NCI-H128 (cell line): ENCODE data around the gene VWA3A.
"Not testable (repeated sequence)": the region's sequence is repeated elsewhere in the genome, so short reads cannot be mapped to it uniquely, and the experiment has no call there.

Experiments used
- DNase-seq: peaks from one replicate; lab custom pipeline; 2025; ENCODE audit not compliant: unreplicated experiment; lab: John Stamatoyannopoulos, UW

VWA3A gene

GRCh38 chr16:22092143-22092933 is at the start of gene VWA3A:
Gene VWA3A, plus strand, starts transcription at chr16:22092541. Its CDS starts 97 bp downstream, at chr16:22092638.
- DNase-seq = no peak

GRCh38 chr16:22043882-22044281 is 48.5 kb upstream of the VWA3A start:
- not testable (repeated sequence) for DNase-seq

GRCh38 chr16:22045888-22046287 is 46.5 kb upstream of the VWA3A start:
- DNase-seq = not testable (repeated sequence)

- no peak for DNase-seq
Measured at GRCh38 chr16:22050963-22051362, 41.4 kb upstream of the VWA3A start.

GRCh38 chr16:22052980-22053379 is 39.4 kb upstream of the VWA3A start:
- DNase-seq = no peak

GRCh38 chr16:22053921-22054341 is 38.4 kb upstream of the VWA3A start:
- no peak for DNase-seq

GRCh38 chr16:22054847-22055590 is 37.3 kb upstream of the VWA3A start:
- no peak for DNase-seq

GRCh38 chr16:22055881-22056280 is 36.5 kb upstream of the VWA3A start:
- no peak for DNase-seq

GRCh38 chr16:22063888-22064467 is 28.4 kb upstream of the VWA3A start:
- no peak for DNase-seq

GRCh38 chr16:22065252-22065651 is 27.1 kb upstream of the VWA3A start:
- DNase-seq = no peak

GRCh38 chr16:22070361-22071330 is 21.7 kb upstream of the VWA3A start:
- no peak for DNase-seq

GRCh38 chr16:22071331-22071910 is 20.9 kb upstream of the VWA3A start:
- no peak for DNase-seq

GRCh38 chr16:22073350-22073749 is 19.0 kb upstream of the VWA3A start:
- no peak for DNase-seq

GRCh38 chr16:22075043-22075757 is 17.1 kb upstream of the VWA3A start:
- DNase-seq = no peak

GRCh38 chr16:22075776-22076175 is 16.6 kb upstream of the VWA3A start:
- no peak for DNase-seq

- DNase-seq = no peak
Measured at GRCh38 chr16:22077700-22078313, 14.5 kb upstream of the VWA3A start.

- no peak for DNase-seq
Measured at GRCh38 chr16:22078656-22079055, 13.7 kb upstream of the VWA3A start.

- DNase-seq = no peak
Measured at GRCh38 chr16:22081050-22081449, 11.3 kb upstream of the VWA3A start.

- DNase-seq = no peak
Measured at GRCh38 chr16:22086440-22086839, 5.9 kb upstream of the VWA3A start.
